ENCODE data around the gene PUS1.

The PUS1 gene

DNA sequence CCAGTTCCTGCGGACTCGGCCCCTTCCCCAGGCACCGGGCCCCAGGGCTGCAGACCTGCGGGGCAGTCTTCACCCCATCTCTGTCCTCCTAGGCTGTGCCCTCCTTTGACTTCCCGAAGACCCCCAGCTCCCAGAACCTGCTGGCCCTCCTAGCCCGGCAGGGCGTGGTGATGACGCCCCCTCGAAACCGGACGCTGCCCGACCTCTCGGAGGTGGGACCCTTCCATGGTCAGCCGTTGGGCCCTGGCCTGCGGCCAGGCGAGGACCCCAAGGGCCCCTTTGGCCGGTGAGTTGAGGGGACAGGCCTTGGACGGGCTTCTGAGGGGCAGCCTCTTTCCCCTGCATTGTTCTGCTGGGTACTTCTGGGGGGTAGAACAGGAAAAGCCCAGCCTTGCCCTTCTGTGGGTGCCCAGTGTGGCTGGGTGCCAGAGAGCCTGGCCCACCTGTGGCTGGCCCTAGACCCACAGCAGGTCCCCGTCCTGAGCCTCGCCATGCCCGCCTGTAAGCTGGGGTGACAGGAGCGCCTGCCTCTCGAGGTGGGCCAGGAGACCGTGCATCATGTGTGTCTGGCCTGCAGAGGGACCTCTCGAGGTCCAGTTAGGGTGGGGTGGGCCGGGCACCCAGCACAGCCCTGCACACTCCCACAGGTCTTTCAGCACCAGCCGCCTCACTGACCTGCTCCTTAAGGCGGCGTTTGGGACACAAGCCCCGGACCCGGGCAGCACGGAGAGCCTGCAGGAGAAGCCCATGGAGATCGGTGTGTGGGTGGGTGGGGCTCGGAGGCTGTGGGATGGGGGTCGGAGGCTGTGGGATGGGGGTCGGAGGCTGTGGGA lies 12.6 kb upstream of the PUS1 start:
- Histone ChIP-seq H3K27me3 (ENCODE audit: insufficient read depth, poor library complexity, severe bottlenecking) (no peaks in the 10 kb centered on the region), H3K9me3 (ENCODE audit: severe bottlenecking) (no peaks in the 10 kb centered on the region), H3K4me1 (ENCODE audit: insufficient read depth, poor library complexity, severe bottlenecking) (peaks cover 5% of the 10 kb centered on the region), H3K36me3 (ENCODE audit: low read depth) (peaks cover 24% of the 10 kb centered on the region), H3K4me3 (ENCODE audit: severe bottlenecking) (no peak overlapping the region), H3K27ac (ENCODE audit: poor library complexity, severe bottlenecking) (no peak overlapping the region)
- no peak for DNase-seq (ENCODE audit: low spot score)
- TF ChIP-seq, protein P1, sequence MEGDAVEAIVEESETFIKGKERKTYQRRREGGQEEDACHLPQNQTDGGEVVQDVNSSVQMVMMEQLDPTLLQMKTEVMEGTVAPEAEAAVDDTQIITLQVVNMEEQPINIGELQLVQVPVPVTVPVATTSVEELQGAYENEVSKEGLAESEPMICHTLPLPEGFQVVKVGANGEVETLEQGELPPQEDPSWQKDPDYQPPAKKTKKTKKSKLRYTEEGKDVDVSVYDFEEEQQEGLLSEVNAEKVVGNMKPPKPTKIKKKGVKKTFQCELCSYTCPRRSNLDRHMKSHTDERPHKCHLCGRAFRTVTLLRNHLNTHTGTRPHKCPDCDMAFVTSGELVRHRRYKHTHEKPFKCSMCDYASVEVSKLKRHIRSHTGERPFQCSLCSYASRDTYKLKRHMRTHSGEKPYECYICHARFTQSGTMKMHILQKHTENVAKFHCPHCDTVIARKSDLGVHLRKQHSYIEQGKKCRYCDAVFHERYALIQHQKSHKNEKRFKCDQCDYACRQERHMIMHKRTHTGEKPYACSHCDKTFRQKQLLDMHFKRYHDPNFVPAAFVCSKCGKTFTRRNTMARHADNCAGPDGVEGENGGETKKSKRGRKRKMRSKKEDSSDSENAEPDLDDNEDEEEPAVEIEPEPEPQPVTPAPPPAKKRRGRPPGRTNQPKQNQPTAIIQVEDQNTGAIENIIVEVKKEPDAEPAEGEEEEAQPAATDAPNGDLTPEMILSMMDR (IDR thresholded peaks at IDR 0.05; ENCODE audit: poor library complexity, severe bottlenecking), result no peak
- no peak for ATAC-seq (ENCODE audit: low read depth)

DNA sequence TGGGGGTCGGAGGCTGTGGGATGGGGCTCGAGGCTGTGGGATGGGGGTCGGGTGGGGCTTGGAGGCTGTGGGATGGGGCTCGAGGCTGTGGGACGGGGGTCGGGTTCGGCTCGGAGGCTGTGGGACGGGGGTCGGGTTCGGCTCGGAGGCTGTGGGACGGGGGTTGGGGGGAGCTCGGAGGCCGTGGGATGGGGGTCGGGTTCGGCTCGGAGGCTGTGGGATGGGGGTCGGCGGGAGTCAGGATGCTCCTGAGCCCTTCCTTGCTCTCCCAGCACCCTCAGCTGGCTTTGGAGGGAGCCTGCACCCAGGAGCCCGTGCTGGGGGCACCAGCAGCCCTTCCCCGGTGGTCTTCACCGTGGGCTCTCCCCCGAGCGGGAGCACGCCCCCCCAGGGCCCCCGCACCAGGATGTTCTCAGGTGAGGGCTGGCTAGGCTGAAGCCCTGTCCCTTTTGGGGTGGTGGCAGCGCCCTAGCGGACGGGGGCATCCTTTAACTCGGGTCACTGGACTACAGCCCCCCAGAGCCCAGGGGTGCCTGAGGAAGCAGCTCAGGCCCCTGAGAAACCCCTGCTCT lies 11.9 kb upstream of the PUS1 start:
- H3K27ac ChIP-seq (ENCODE audit: poor library complexity, severe bottlenecking), result no peak overlapping the region
- peak; percentile 99 for DNase-seq (ENCODE audit: low spot score)
- H3K9me3 ChIP-seq (ENCODE audit: severe bottlenecking), result no peaks in the 10 kb centered on the region
- peaks cover 19% of the 10 kb centered on the region for H3K36me3 ChIP-seq (ENCODE audit: low read depth)
- TF ChIP-seq, protein P1 (IDR thresholded peaks at IDR 0.05; ENCODE audit: poor library complexity, severe bottlenecking), result no peak
- peaks cover 5% of the 10 kb centered on the region for H3K4me1 ChIP-seq (ENCODE audit: insufficient read depth, poor library complexity, severe bottlenecking)
- no peak overlapping the region for H3K4me3 ChIP-seq (ENCODE audit: severe bottlenecking)
- no peak for ATAC-seq (ENCODE audit: low read depth)
- H3K27me3 ChIP-seq (ENCODE audit: insufficient read depth, poor library complexity, severe bottlenecking), result no peaks in the 10 kb centered on the region

DNA sequence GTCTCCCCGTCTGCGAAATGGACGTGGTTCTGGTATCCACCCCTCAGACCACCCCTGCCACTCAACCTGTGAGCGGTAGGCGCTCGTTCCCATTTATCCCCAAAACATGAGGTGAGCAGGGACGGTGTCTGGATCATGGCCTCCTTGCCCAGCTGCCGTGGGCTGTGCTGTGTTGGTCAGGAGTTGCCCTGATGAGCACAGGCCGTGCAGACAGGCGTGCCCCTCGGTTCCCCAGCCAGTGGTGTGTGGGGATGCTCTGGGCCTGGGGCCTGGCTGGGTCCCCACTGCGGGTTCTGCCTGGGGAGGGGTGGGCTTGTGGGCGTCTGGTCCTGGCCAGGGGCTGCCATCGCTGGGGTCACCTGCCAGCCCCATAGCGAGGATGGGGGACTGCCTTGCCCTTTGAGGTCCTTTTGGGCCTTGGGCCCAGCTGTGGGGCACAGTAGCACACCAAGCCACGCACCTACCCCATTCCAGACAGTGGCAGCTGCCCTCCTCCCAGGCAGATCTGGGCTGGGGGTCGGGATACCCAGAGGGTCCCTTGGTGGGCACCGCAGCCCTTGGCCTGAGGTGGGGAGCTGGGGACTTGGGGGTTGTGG lies 11.3 kb upstream of the PUS1 start:
- ATAC-seq (ENCODE audit: low read depth), result no peak
- peaks cover 16% of the 10 kb centered on the region for H3K36me3 ChIP-seq (ENCODE audit: low read depth)
- no peaks in the 10 kb centered on the region for H3K9me3 ChIP-seq (ENCODE audit: severe bottlenecking)
- DNase-seq (ENCODE audit: low spot score), result peak; percentile 51
- TF ChIP-seq, protein P1 (IDR thresholded peaks at IDR 0.05; ENCODE audit: poor library complexity, severe bottlenecking), result no peak
- no peak overlapping the region for H3K27ac ChIP-seq (ENCODE audit: poor library complexity, severe bottlenecking)
- H3K4me1 ChIP-seq (ENCODE audit: insufficient read depth, poor library complexity, severe bottlenecking), result peaks cover under 1% of the 10 kb centered on the region
- H3K27me3 ChIP-seq (ENCODE audit: insufficient read depth, poor library complexity, severe bottlenecking), result no peaks in the 10 kb centered on the region
- H3K4me3 ChIP-seq (ENCODE audit: severe bottlenecking), result no peak overlapping the region

- Histone ChIP-seq H3K9me3 (ENCODE audit: severe bottlenecking) (no peaks in the 10 kb centered on the region), H3K4me1 (ENCODE audit: insufficient read depth, poor library complexity, severe bottlenecking) (no peaks in the 10 kb centered on the region), H3K27ac (ENCODE audit: poor library complexity, severe bottlenecking) (no peak overlapping the region), H3K27me3 (ENCODE audit: insufficient read depth, poor library complexity, severe bottlenecking) (no peaks in the 10 kb centered on the region), H3K36me3 (ENCODE audit: low read depth) (peaks cover 16% of the 10 kb centered on the region), H3K4me3 (ENCODE audit: severe bottlenecking) (no peak overlapping the region)
- no peak for ATAC-seq (ENCODE audit: low read depth)
- no peak for DNase-seq (ENCODE audit: low spot score)
- TF ChIP-seq, protein P1 (IDR thresholded peaks at IDR 0.05; ENCODE audit: poor library complexity, severe bottlenecking), result no peak
Observed at GRCh38 chr12:131918311-131919050, 10.6 kb upstream of the PUS1 start.

All from RWPE2 (cell line).